A673 (cell line): ENCODE data around the gene UCKL1. TPM values are rescaled to one million over a fixed set of nuclear protein-coding genes. Genes with fewer than 3 reads are reported as not detected.

Source experiments
- BruUV-seq: library from RNA; stranded (reverse); fragments of 400-500 nt; replicated peaks from 2 replicates; lab custom pipeline; 2021; lab: Mats Ljungman, UMichigan
- CTCF ChIA-PET: fragments of 300-600 bp; sonication (Branson Sonifier 250); formaldehyde crosslinking; loops from one replicate; lab custom pipeline; 2022; ENCODE audit warnings: antibody characterized with exemption; lab: Charles Lee
- POLR2A ChIA-PET: fragments of 300-600 bp; sonication (Branson Sonifier 250); formaldehyde crosslinking; loops from one replicate; lab custom pipeline; 2022; ENCODE audit warnings: antibody characterized with exemption; ENCODE audit not compliant: low non-redundant PET; lab: Charles Lee
- DNase-seq: peaks from one replicate; pipeline ENCODE4 v3.0.0-alpha.2; 2015; ENCODE audit warnings: low spot score
- H3K27ac ChIP-seq: fragments of 200-600 bp; sonication (generic); 2 replicates; pipeline ENCODE4 v1.5.1; 2016; ENCODE audit warnings: mixed run types, low read depth, mild to moderate bottlenecking, mixed read lengths, antibody characterized with exemption, low read length; ENCODE audit not compliant: poor library complexity, severe bottlenecking
- H3K27me3 ChIP-seq: fragments of 200-600 bp; sonication (generic); replicated peaks from 2 replicates; pipeline ENCODE4 v1.6.1; 2017; ENCODE audit warnings: mixed run types, low read depth, mild to moderate bottlenecking, mixed read lengths, antibody characterized with exemption, low read length; ENCODE audit not compliant: insufficient read depth, poor library complexity
- H3K36me3 ChIP-seq: fragments of 200-600 bp; sonication (generic); 2 replicates; pipeline ENCODE4 v1.6.1; 2016; ENCODE audit warnings: mixed run types, mild to moderate bottlenecking, mixed read lengths, antibody characterized with exemption, low read length; ENCODE audit not compliant: insufficient read depth, poor library complexity, severe bottlenecking
- H3K4me1 ChIP-seq: fragments of 200-600 bp; sonication (generic); 2 replicates; pipeline ENCODE4 v1.6.1; 2017; ENCODE audit warnings: mixed run types, mild to moderate bottlenecking, mixed read lengths, antibody characterized with exemption, low read length; ENCODE audit not compliant: insufficient read depth, poor library complexity, severe bottlenecking
- H3K4me3 ChIP-seq: fragments of 200-600 bp; sonication (generic); 2 replicates; pipeline ENCODE4 v1.5.1; 2016; ENCODE audit warnings: low read depth, mixed run types, mild to moderate bottlenecking, mixed read lengths, low read length; ENCODE audit not compliant: poor library complexity, severe bottlenecking
- H3K9me3 ChIP-seq: fragments of 200-600 bp; sonication (generic); 2 replicates; pipeline ENCODE4 v1.6.1; 2016; ENCODE audit warnings: mixed run types, low read depth, mild to moderate bottlenecking, mixed read lengths, antibody characterized with exemption, low read length; ENCODE audit not compliant: poor library complexity, severe bottlenecking
- CTCF ChIP-seq: fragments of 300-800, 200-600 bp; sonication (generic); conservative IDR thresholded peaks from 2 replicates; pipeline ENCODE4 v1.5.1; 2017; ENCODE audit warnings: low read depth, mild to moderate bottlenecking, antibody characterized with exemption, low read length, moderate library complexity, mixed read lengths
- EZH2 ChIP-seq: fragments of 200-600 bp; sonication (generic); IDR thresholded peaks from 2 replicates; pipeline ENCODE4 v1.6.1; 2017; ENCODE audit warnings: borderline replicate concordance, low read depth, mild to moderate bottlenecking, mixed read lengths, antibody characterized with exemption, low read length; ENCODE audit not compliant: poor library complexity, severe bottlenecking
- intact Hi-C: fragments of 100-400 bp; cut with micrococcal nuclease; formaldehyde crosslinking; loops from one replicate; pipeline ENCODE4 v1.10.0; 2022; ENCODE audit not compliant: unreplicated experiment
- total RNA-seq: library from RNA; stranded (reverse); gene quantifications from 2 replicates; pipeline ENCODE4 v1.2.3, GENCODE V29; 2021

Gene UCKL1
- total RNA-seq, 1 experiment from 2014 or later: 53.3 TPM

DNA sequence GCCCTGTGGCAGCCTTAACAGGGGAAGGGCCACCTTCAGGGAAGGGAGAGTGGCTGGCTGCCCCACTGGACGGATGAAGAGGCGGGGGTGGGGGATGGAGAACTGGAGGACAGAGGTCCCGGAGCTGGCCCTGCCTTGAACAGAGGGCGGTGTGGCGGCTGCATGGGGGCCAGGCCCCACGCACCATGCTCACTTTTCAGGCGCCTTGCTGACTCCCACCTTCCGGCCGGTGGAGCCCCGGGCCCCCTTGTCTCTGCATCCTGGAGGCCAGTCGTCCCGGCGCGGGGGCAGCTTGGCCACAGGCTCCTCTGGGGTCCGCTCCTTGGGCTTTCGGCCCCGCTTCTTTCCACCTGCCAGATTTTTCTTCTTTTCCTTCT, 3.5 kb upstream of the UCKL1 start:
- TF ChIP-seq EZH2: no peak
- ChIA-PET CTCF (no interaction called here), POLR2A (no interaction called here)
- no peaks in the 10 kb centered on the region for H3K27me3 ChIP-seq
- H3K27ac ChIP-seq: no peak overlapping the region
- H3K4me3 ChIP-seq: no peak overlapping the region
- peaks cover 29% of the 10 kb centered on the region for H3K36me3 ChIP-seq
- no TSS peak for BruUV-seq
- peaks cover 12% of the 10 kb centered on the region for H3K4me1 ChIP-seq
- intact Hi-C loops: no loop called here
- no peak for DNase-seq
- no peaks in the 10 kb centered on the region for H3K9me3 ChIP-seq

DNA sequence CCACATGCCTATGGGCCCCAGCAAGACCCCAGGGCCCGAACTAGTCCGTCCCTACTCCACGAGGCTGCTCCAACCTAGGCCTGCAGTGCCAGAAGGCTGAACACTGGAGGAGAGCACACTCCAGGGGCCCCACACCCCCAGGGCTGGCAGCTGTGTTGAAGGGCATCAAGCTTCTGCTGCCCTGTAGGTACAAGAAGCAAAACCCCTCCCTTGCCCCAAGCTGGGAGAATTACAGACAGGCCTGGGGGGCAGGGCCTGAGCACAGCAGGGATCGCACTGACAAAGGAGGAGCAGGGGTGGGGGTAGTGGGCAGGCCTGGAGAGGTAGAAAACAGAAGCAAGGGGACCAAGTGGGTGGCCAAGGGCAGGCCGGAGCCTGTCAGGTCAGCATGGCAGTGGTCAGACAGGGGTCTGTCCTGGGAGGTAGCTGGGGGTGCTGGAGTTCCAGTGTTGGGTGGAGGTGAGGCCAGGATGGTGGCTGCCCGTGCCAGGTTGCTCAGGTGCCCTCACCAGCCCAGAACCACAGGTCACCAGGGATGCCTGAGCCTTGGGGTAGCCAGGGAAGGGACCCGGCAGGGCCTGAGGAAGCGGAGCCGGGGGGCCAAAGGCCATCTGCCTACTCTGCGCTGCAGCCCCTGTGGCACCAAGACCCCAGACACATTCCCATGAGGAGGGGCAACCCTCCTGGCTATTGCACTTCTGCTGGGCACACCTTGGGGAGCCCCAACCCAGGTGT, 2.9 kb upstream of the UCKL1 start:
- CTCF ChIA-PET: no interaction called here
- Histone ChIP-seq H3K36me3 (peaks cover 25% of the 10 kb centered on the region), H3K9me3 (no peaks in the 10 kb centered on the region), H3K4me3 (no peak overlapping the region), H3K27me3 (no peaks in the 10 kb centered on the region), H3K27ac (peak overlapping the region; percentile 10), H3K4me1 (peaks cover 12% of the 10 kb centered on the region)
- BruUV-seq: no TSS peak
- DNase-seq: no peak
- POLR2A ChIA-PET: no interaction called here
- intact Hi-C loops: no loop called here
- TF ChIP-seq CTCF: no peak
- TF ChIP-seq EZH2: no peak

DNA sequence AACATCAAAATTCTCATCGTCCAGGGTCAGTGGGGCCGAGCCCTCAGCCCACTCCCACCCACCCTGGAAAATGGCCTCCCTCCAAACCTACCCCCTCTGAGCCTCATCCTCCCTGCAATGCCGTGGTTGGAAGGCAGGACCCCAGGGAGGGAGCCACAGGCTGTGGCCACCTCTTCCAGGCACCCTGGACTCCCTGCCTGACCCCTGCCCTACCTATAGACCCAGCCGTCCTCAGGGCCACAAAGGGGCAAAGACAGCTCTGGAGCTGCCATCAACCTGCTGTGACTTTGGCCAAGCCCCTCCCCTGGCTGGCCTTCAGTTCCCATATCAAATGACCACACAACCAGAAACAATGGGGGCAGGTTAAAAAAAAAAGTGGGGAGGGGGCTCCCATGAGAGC, 2.3 kb upstream of the UCKL1 start:
- TF ChIP-seq CTCF (no peak), EZH2 (no peak)
- H3K27me3 ChIP-seq: no peaks in the 10 kb centered on the region
- H3K4me1 ChIP-seq: peaks cover 12% of the 10 kb centered on the region
- no peaks in the 10 kb centered on the region for H3K9me3 ChIP-seq
- ChIA-PET POLR2A (no interaction called here), CTCF (no interaction called here)
- intact Hi-C loops: no loop called here
- no peak overlapping the region for H3K4me3 ChIP-seq
- BruUV-seq: no TSS peak
- H3K36me3 ChIP-seq: peaks cover 18% of the 10 kb centered on the region
- peak overlapping the region; percentile 10 for H3K27ac ChIP-seq
- no peak for DNase-seq
